Measurements from ENCODE around the gene GPC1. TPM values are rescaled to one million over a fixed set of nuclear protein-coding genes. Genes with fewer than 3 reads are reported as not detected.

GPC1 gene
- total and polyA plus RNA-seq, 2 donors (not counting 3 experiments of a cell fraction or from before 2014, with no cell fraction given), result 9.6 to 31.1 TPM

GRCh38 chr2:240503375-240503774 is 67.9 kb downstream of the GPC1 start:
- dilution Hi-C loops (cut with MboI; ENCODE audit: extremely low pct_ligation_motif_present, low sequenced_read_pairs), result no loop called here
- H3K79me2 ChIP-seq (ENCODE audit: control insufficient read depth, insufficient read depth, low read length), result no peaks in the 10 kb centered on the region

More at GRCh38 chr2:240503375-240503774, 67.9 kb downstream of the GPC1 start:
- H4K20me1 ChIP-seq (replicated peaks; ENCODE audit: control insufficient read depth, extremely low read depth, insufficient read depth, low read length), result no peaks in the 10 kb centered on the region
- DNase-seq (ENCODE audit: low read depth, low spot score) (no peak), FAIRE-seq (no peak)
- no peak overlapping the region for H3K9ac ChIP-seq (replicated peaks; ENCODE audit: extremely low read depth, insufficient read depth, low read length)
- H3K27me3 ChIP-seq (ENCODE audit: control insufficient read depth in 2 of 2, insufficient read depth in 2 of 2, low read length in 2 of 2), result no peaks in the 10 kb centered on the region
- H3K9me3 ChIP-seq (replicated peaks; ENCODE audit: control insufficient read depth, insufficient read depth, low read length), result no peaks in the 10 kb centered on the region
- no TSS peak for BruUV-seq (replicated peaks)
- H3K27ac ChIP-seq (ENCODE audit: insufficient read depth, low read depth, low read length), result no peak overlapping the region
- TF ChIP-seq POLR2A (IDR thresholded peaks at IDR 0.05; ENCODE audit: low read depth, low read length), result no peak
- TF ChIP-seq GATA2 (IDR thresholded peaks at IDR 0.05; ENCODE audit: insufficient read depth, insufficient read length, low read depth, low read length), result no peak
- no peak for TF ChIP-seq MYC (IDR thresholded peaks at IDR 0.05; ENCODE audit: low read depth, low read length)
- TF ChIP-seq POLR2AphosphoS5 (IDR thresholded peaks at IDR 0.05; ENCODE audit: insufficient read depth, low read depth, low read length), result no peak
- TF ChIP-seq EZH2 (IDR thresholded peaks at IDR 0.05; ENCODE audit: borderline replicate concordance, low read depth, low read length, severe bottlenecking), result no peak
- TF ChIP-seq MAX (IDR thresholded peaks at IDR 0.05; ENCODE audit: insufficient read depth, insufficient read length), result no peak
- no peak for TF ChIP-seq JUN (IDR thresholded peaks at IDR 0.05; ENCODE audit: borderline replicate concordance, insufficient read depth, insufficient read length, low read depth)
- no peak for TF ChIP-seq CTCF (IDR thresholded peaks at IDR 0.05; ENCODE audit: extremely low read depth in 1 of 2, insufficient read depth in 1 of 2, low read depth in 1 of 2, low read length in 2 of 2)
- TF ChIP-seq FOS (IDR thresholded peaks at IDR 0.05; ENCODE audit: borderline replicate concordance, insufficient read depth, low read length), result no peak
- no peak overlapping the region for H3K4me3 ChIP-seq (replicated peaks in 1 of 3; ENCODE audit: insufficient read depth in 1 of 3, low read depth in 1 of 3, low read length in 3 of 3)
- H3K36me3 ChIP-seq (ENCODE audit: control insufficient read depth in 2 of 2, extremely low read depth in 1 of 2, insufficient read depth in 2 of 2, low read length in 2 of 2), result no peaks in the 10 kb centered on the region
- CTCF ChIA-PET, result no interaction called here
- H2AFZ ChIP-seq (ENCODE audit: low read depth, low read length), result no peak overlapping the region
- intact Hi-C loops (cut with micrococcal nuclease), result no loop called here
- POLR2A ChIA-PET, result no interaction called here
- H3K4me1 ChIP-seq (ENCODE audit: control insufficient read depth, extremely low read depth, insufficient read depth, low read length), result no peaks in the 10 kb centered on the region
- no peaks in the 10 kb centered on the region for H3K9me1 ChIP-seq (replicated peaks; ENCODE audit: control insufficient read depth, extremely low read depth, insufficient read depth, low read length)
- H3K4me2 ChIP-seq (ENCODE audit: insufficient read depth, low read length), result no peak overlapping the region
